ENCODE data around the gene CDKN2B-AS1.

Gene CDKN2B-AS1

DNA sequence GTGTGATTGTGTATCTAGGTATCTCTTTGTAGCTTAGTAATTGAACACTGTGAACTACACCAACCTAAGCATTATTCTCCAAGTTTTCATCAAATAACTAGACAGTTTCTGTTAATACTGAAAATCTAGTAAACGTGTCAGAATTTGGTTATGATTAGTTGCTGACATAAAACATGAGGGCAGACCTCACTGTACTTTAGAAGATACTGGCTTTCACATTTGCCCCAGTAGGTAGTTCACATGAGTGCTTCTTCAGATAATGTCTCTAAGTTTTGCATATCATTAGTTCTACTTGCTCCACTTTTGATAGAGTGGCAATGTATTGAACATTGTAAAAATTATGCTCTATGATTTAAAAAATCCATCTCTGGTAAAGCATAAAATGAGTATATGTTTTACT is 7.4 kb downstream of the CDKN2B-AS1 start (continued):
- TF ChIP-seq, protein P1, sequence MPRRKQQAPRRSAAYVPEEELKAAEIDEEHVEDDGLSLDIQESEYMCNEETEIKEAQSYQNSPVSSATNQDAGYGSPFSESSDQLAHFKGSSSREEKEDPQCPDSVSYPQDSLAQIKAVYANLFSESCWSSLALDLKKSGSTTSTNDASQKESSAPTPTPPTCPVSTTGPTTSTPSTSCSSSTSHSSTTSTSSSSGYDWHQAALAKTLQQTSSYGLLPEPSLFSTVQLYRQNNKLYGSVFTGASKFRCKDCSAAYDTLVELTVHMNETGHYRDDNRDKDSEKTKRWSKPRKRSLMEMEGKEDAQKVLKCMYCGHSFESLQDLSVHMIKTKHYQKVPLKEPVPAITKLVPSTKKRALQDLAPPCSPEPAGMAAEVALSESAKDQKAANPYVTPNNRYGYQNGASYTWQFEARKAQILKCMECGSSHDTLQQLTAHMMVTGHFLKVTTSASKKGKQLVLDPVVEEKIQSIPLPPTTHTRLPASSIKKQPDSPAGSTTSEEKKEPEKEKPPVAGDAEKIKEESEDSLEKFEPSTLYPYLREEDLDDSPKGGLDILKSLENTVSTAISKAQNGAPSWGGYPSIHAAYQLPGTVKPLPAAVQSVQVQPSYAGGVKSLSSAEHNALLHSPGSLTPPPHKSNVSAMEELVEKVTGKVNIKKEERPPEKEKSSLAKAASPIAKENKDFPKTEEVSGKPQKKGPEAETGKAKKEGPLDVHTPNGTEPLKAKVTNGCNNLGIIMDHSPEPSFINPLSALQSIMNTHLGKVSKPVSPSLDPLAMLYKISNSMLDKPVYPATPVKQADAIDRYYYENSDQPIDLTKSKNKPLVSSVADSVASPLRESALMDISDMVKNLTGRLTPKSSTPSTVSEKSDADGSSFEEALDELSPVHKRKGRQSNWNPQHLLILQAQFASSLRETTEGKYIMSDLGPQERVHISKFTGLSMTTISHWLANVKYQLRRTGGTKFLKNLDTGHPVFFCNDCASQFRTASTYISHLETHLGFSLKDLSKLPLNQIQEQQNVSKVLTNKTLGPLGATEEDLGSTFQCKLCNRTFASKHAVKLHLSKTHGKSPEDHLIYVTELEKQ (tag by site-specific recombination; IDR thresholded peaks at IDR 0.05; ENCODE audit: borderline replicate concordance), result no peak
- TF ChIP-seq ZNF23 (tag by site-specific recombination; IDR thresholded peaks at IDR 0.05; ENCODE audit: borderline replicate concordance) (no peak), SCRT1 (tag by site-specific recombination; IDR thresholded peaks at IDR 0.05; ENCODE audit: borderline replicate concordance) (no peak), ZNF747 (tag by site-specific recombination; IDR thresholded peaks at IDR 0.05) (no peak), OSR2 (tag by site-specific recombination; IDR thresholded peaks at IDR 0.05) (no peak), ZBTB1 (tag by site-specific recombination; IDR thresholded peaks at IDR 0.05) (no peak), ZNF658 (tag by site-specific recombination; IDR thresholded peaks at IDR 0.05) (no peak), ZNF157 (tag by site-specific recombination; IDR thresholded peaks at IDR 0.05) (no peak)

DNA sequence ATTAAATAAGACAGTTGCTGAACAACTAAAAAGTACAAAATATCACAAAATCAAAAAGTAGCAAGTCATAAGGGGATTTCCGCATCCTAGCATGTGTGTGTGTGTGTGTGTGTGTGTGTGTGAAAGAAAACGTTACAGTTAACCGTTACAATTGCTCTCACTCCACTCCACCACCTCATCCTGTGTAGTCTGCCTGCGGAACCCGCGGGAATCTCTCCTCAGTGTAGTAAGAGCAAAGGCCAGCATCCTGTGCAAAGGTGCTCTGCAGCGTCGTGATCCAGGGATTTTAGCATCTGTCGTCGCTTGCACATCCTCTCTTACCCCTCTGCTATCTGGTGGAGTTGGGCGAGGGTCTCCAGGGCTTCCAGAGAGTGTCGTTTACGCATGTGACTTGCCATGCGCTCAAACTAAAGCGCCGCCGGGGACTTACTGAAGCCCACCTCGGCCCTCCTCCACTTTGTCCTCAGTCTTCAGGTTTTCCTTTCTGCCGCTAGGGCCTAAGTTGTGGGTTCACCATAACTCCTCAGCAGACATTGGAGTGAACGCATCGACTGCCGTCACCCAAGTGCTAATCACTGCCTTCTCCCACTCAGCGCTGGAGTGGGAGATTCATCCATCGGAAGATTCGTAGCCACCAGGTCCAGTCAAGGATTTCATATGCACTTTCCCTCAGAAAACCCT is 10.6 kb downstream of the CDKN2B-AS1 start:
- peaks cover 0 to 8% of the 10 kb centered on the region in 2 experiments; a peak in 2 of 3 replicates for H3K36me3 ChIP-seq (ENCODE audit: control insufficient read depth in 2 of 2, insufficient read depth in 1 of 2, low read length in 2 of 2)
- ChIA-PET POLR2A (interaction anchor here (0.6 to 1.0 kb wide), 4 partner anchors 9 to 233 kb away, joined by 3 read pairs; partner anchors contain the start of genes CDKN2A and CDKN2B-AS1), CTCF (no interaction called here)
- H3K4me3 ChIP-seq (ENCODE audit: low read depth, low read length), result peak overlapping the region; percentile 95
- peaks cover 14% of the 10 kb centered on the region for H3K4me1 ChIP-seq (ENCODE audit: control insufficient read depth, insufficient read depth, low read length)
- peak overlapping the region; percentile 98 for H3K27ac ChIP-seq (ENCODE audit: extremely low read depth, low read depth, low read length)
- TF ChIP-seq ZNF600 (tag by site-specific recombination; IDR thresholded peaks at IDR 0.05) (peak; percentile 71; the same call in 1 of the 2 replicates), ZBTB17 (tag by site-specific recombination; IDR thresholded peaks at IDR 0.05) (peak; percentile 89), ZNF558 (tag by site-specific recombination; IDR thresholded peaks at IDR 0.05) (no peak), OVOL3 (tag by site-specific recombination; IDR thresholded peaks at IDR 0.05) (peak; percentile 77; the same call in 1 of the 2 replicates), ZNF660 (tag by site-specific recombination; IDR thresholded peaks at IDR 0.05) (peak; percentile 30; the same call in 1 of the 2 replicates), YY1 (tag by site-specific recombination; IDR thresholded peaks at IDR 0.05) (0 out of 2 replicates have a peak, but pooled peaks have one; percentile 9), EGR2 (tag by site-specific recombination; IDR thresholded peaks at IDR 0.05; ENCODE audit: low read depth) (0 out of 2 replicates have a peak, but pooled peaks have one; percentile 20), ZNF366 (tag by site-specific recombination; conservative IDR thresholded peaks at IDR 0.05) (peak; percentile 43; the same call in 1 of the 2 replicates)
- TF ChIP-seq, protein P2, sequence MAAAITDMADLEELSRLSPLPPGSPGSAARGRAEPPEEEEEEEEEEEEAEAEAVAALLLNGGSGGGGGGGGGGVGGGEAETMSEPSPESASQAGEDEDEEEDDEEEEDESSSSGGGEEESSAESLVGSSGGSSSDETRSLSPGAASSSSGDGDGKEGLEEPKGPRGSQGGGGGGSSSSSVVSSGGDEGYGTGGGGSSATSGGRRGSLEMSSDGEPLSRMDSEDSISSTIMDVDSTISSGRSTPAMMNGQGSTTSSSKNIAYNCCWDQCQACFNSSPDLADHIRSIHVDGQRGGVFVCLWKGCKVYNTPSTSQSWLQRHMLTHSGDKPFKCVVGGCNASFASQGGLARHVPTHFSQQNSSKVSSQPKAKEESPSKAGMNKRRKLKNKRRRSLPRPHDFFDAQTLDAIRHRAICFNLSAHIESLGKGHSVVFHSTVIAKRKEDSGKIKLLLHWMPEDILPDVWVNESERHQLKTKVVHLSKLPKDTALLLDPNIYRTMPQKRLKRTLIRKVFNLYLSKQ (tag by site-specific recombination; IDR thresholded peaks at IDR 0.05; ENCODE audit: borderline replicate concordance), result no peak
- TF ChIP-seq, protein P3, sequence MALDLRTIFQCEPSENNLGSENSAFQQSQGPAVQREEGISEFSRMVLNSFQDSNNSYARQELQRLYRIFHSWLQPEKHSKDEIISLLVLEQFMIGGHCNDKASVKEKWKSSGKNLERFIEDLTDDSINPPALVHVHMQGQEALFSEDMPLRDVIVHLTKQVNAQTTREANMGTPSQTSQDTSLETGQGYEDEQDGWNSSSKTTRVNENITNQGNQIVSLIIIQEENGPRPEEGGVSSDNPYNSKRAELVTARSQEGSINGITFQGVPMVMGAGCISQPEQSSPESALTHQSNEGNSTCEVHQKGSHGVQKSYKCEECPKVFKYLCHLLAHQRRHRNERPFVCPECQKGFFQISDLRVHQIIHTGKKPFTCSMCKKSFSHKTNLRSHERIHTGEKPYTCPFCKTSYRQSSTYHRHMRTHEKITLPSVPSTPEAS (tag by site-specific recombination; IDR thresholded peaks at IDR 0.05), result peak; percentile 77
- TF ChIP-seq, protein P4, sequence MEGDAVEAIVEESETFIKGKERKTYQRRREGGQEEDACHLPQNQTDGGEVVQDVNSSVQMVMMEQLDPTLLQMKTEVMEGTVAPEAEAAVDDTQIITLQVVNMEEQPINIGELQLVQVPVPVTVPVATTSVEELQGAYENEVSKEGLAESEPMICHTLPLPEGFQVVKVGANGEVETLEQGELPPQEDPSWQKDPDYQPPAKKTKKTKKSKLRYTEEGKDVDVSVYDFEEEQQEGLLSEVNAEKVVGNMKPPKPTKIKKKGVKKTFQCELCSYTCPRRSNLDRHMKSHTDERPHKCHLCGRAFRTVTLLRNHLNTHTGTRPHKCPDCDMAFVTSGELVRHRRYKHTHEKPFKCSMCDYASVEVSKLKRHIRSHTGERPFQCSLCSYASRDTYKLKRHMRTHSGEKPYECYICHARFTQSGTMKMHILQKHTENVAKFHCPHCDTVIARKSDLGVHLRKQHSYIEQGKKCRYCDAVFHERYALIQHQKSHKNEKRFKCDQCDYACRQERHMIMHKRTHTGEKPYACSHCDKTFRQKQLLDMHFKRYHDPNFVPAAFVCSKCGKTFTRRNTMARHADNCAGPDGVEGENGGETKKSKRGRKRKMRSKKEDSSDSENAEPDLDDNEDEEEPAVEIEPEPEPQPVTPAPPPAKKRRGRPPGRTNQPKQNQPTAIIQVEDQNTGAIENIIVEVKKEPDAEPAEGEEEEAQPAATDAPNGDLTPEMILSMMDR (tag by site-specific recombination; IDR thresholded peaks at IDR 0.05), result peak; percentile 48; the same call in 1 of the 2 replicates
- no peaks in the 10 kb centered on the region for H3K9me3 ChIP-seq (ENCODE audit: control insufficient read depth, insufficient read depth, low read depth, low read length)
